ENCODE results near the gene SLC35A4.

Gene SLC35A4

GRCh38 chr5:140557136-140557805 lies 7.4 kb upstream of the SLC35A4 start, which contains the start of gene SRA1:
Gene SRA1, minus strand, starts transcription at chr5:140557473. Its CDS starts 21 bp downstream, at chr5:140557452.
- peak; percentile 69 for DNase-seq (ENCODE audit: low read depth)
- peak within 1 kb of the TSS; percentile 88 for H3K4me3 ChIP-seq (ENCODE audit: low read depth, low read length)
- TF ChIP-seq CTCF (IDR thresholded peaks at IDR 0.05; ENCODE audit: low read depth, low read length, missing control alignments) = no peak
- in situ Hi-C loops (cut with HindIII; ENCODE audit: low sequenced_read_pairs) = no loop called here

- in situ Hi-C loops (cut with HindIII; ENCODE audit: low sequenced_read_pairs) = no loop called here
- H3K4me3 ChIP-seq (ENCODE audit: low read depth, low read length) = no peak overlapping the region
- TF ChIP-seq CTCF (IDR thresholded peaks at IDR 0.05; ENCODE audit: low read depth, low read length, missing control alignments) = no peak
- no peak for DNase-seq (ENCODE audit: low read depth)
Observed at GRCh38 chr5:140557965-140558364, 6.7 kb upstream of the SLC35A4 start.

GRCh38 chr5:140558542-140558941 lies 6.1 kb upstream of the SLC35A4 start:
- TF ChIP-seq CTCF (IDR thresholded peaks at IDR 0.05; ENCODE audit: low read depth, low read length, missing control alignments) = no peak
- in situ Hi-C loops (cut with HindIII; ENCODE audit: low sequenced_read_pairs) = no loop called here
- H3K4me3 ChIP-seq (ENCODE audit: low read depth, low read length) = no peak overlapping the region
- DNase-seq (ENCODE audit: low read depth) = no peak

GRCh38 chr5:140560227-140560626 lies 4.4 kb upstream of the SLC35A4 start:
- in situ Hi-C loops (cut with HindIII; ENCODE audit: low sequenced_read_pairs) = no loop called here
- DNase-seq (ENCODE audit: low read depth) = no peak
- no peak overlapping the region for H3K4me3 ChIP-seq (ENCODE audit: low read depth, low read length)
- no peak for TF ChIP-seq CTCF (IDR thresholded peaks at IDR 0.05; ENCODE audit: low read depth, low read length, missing control alignments)

- no peak for DNase-seq (ENCODE audit: low read depth)
- no peak overlapping the region for H3K4me3 ChIP-seq (ENCODE audit: low read depth, low read length)
- in situ Hi-C loops (cut with HindIII; ENCODE audit: low sequenced_read_pairs) = no loop called here
- no peak for TF ChIP-seq CTCF (IDR thresholded peaks at IDR 0.05; ENCODE audit: low read depth, low read length, missing control alignments)
Observed at GRCh38 chr5:140561753-140562523, 2.7 kb upstream of the SLC35A4 start.

GRCh38 chr5:140563596-140563995 lies 1.0 kb upstream of the SLC35A4 start:
- no peak for TF ChIP-seq CTCF (IDR thresholded peaks at IDR 0.05; ENCODE audit: low read depth, low read length, missing control alignments)
- DNase-seq (ENCODE audit: low read depth) = no peak
- peak overlapping the region; percentile 69 for H3K4me3 ChIP-seq (ENCODE audit: low read depth, low read length)
- in situ Hi-C loops (cut with HindIII; ENCODE audit: low sequenced_read_pairs) = no loop called here
